Body of pancreas (tissue), 4 donors: ENCODE results near the gene FAM83E.

Experiments used
- CTCF ChIP-seq, 7 experiments: fragments of 450-650 bp in 4 of 7; fragments of 200-600 bp in 3 of 7; sonication (generic) in 3 of 7; IDR thresholded peaks; one replicate each; pipeline ENCODE4 v1.5.1; 2016 to 2019; ENCODE audit warnings: antibody characterized with exemption in 7 of 7
- POLR2A ChIP-seq, 3 donors: fragments of 450-650 bp; IDR thresholded peaks; one replicate each; pipeline ENCODE4 v1.6.1; 2016; ENCODE audit warnings: antibody characterized with exemption in 3 of 3, mild to moderate bottlenecking in 2 of 3

- TF ChIP-seq POLR2A (IDR thresholded peaks at IDR 0.05) (no peak), CTCF (IDR thresholded peaks at IDR 0.05) (no peak)
These were observed 27.0 kb upstream of the FAM83E start for GRCh38 chr19:48641850-48642249.
